Stimulated activated memory B cell treated with anti-CD40 and anti-IgM and Interleukin-4, amounts not matched to agents 10 μg/mL and 1 μg/mL and 100 μg/mL, for 72 hours (primary cell): Measurements from ENCODE around the gene PHKA2.

Source experiments
- ATAC-seq: fragments of 150-1000 bp; cut with Tn5 transposase; 2 replicates; pipeline ENCODE4 v1.10.0; 2021
- H3K27ac Mint-ChIP-seq: one replicate; pipeline ENCODE4 v1.8.0; 2022; ENCODE audit warnings: mild to moderate bottlenecking, mixed read lengths
- H3K27me3 Mint-ChIP-seq: one replicate; pipeline ENCODE4 v1.8.0; 2022; ENCODE audit warnings: mixed read lengths
- H3K36me3 Mint-ChIP-seq: one replicate; pipeline ENCODE4 v1.8.0; 2022; ENCODE audit warnings: mixed read lengths
- H3K4me1 Mint-ChIP-seq: one replicate; pipeline ENCODE4 v1.8.0; 2022; ENCODE audit warnings: mixed read lengths
- H3K4me3 Mint-ChIP-seq: one replicate; pipeline ENCODE4 v1.8.0; 2022; ENCODE audit warnings: mild to moderate bottlenecking, moderate library complexity, mixed read lengths
- H3K9me3 Mint-ChIP-seq: one replicate; pipeline ENCODE4 v1.8.0; 2022; ENCODE audit warnings: mixed read lengths

Gene PHKA2

DNA sequence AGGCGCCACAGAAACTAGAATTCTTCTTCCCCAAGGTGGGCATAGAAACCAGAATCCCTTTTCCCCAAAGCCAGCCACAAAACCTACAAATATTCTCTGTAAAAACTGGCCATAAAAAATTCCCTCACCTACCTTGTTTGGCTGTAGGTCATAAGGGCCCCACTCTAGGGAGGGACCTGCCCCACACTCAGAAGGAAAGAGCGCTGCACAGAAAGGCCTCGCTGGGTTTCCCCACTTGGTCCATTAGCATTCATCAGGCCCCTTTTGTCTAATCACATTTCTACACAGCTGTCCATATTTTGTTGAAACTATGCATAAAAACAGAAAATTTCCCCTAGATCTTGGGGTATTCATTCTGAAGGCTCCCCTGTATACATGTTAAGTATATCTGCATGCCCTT is 54.1 kb downstream of the PHKA2 start:
- H3K27ac Mint-ChIP-seq = peak overlapping the region; percentile 30
- H3K36me3 Mint-ChIP-seq = peaks cover 12% of the 10 kb centered on the region
- no peaks in the 10 kb centered on the region for H3K9me3 Mint-ChIP-seq
- H3K27me3 Mint-ChIP-seq = no peaks in the 10 kb centered on the region
- ATAC-seq = no peak
- H3K4me1 Mint-ChIP-seq = no peaks in the 10 kb centered on the region
- H3K4me3 Mint-ChIP-seq = no peak overlapping the region

DNA sequence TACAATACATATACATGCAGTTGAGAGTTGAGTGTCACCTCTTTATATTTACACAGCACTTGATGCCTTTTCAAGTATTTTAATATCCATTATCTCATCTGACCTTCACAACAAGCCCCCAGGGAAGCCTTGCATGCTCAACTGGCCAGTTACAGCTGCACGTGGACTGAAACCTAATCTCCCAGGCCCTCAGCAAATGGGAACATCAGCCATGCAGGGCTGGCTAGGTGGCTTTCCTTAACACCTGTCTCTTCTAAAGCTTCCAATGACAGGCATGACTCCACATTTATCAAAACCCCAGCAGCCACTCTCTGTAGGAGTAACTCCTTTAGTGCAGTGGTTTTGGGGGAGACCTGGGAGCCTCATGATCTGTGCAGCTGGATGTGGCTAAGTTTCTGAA is 56.4 kb downstream of the PHKA2 start:
- H3K27ac Mint-ChIP-seq = no peak overlapping the region
- H3K9me3 Mint-ChIP-seq = no peaks in the 10 kb centered on the region
- H3K4me3 Mint-ChIP-seq = no peak overlapping the region
- peaks cover 12% of the 10 kb centered on the region for H3K36me3 Mint-ChIP-seq
- no peaks in the 10 kb centered on the region for H3K27me3 Mint-ChIP-seq
- H3K4me1 Mint-ChIP-seq = no peaks in the 10 kb centered on the region
- no peak for ATAC-seq

DNA sequence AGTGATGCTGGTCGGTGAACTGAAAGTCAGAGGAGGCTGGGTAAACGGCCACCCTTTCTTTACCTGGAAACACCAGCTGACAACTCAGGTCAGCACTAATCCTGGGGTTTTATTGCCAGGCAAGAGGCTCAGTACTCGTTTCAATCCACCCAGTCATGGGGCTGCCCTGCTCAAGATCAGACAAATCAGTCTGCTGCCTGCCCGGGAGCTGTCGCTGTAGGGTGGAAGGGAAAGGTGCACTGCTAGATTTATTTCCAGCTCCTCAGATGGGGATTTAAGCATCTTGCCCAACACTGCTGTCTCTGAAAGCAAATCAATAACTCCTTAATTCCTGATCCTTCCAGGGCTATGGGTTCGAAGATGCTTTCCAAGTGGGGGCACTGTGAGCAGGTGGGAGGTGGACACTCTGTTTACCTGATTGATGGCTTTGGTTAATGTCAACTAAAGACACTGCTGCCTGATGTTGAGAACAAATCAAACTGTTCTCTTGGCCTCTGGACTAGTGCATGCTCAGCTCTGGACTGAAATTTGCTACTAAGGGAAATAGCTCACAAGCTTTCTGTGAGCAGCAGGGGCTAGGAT is 59.3 kb downstream of the PHKA2 start:
- no peak for ATAC-seq
- H3K4me3 Mint-ChIP-seq = no peak overlapping the region
- no peaks in the 10 kb centered on the region for H3K4me1 Mint-ChIP-seq
- H3K27ac Mint-ChIP-seq = no peak overlapping the region
- no peaks in the 10 kb centered on the region for H3K27me3 Mint-ChIP-seq
- no peaks in the 10 kb centered on the region for H3K9me3 Mint-ChIP-seq
- H3K36me3 Mint-ChIP-seq = peaks cover 11% of the 10 kb centered on the region

DNA sequence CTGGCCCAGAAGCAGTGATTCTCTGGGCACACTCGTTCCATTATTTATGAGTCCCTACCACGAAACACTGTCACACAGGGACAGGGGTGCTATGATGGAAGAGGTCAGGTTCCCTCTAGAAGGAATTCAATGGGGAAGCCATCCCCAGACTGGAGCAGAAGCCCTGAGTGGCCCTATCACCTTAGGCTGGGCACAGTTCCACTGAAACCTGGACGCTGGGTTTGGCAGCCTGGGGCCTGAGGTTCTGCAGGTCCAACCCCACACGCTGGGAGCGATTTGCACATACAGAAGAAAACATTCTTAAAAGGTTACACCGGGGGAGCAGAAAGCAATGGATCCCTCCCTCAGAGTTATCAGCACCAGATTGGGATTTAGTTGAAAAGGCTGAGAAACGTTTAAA is 63.3 kb downstream of the PHKA2 start:
- ATAC-seq = no peak
- Mint-ChIP-seq H3K36me3 (peaks cover 26% of the 10 kb centered on the region), H3K4me3 (no peak overlapping the region), H3K27me3 (no peaks in the 10 kb centered on the region), H3K9me3 (peaks cover 3% of the 10 kb centered on the region), H3K27ac (no peak overlapping the region), H3K4me1 (no peaks in the 10 kb centered on the region)

DNA sequence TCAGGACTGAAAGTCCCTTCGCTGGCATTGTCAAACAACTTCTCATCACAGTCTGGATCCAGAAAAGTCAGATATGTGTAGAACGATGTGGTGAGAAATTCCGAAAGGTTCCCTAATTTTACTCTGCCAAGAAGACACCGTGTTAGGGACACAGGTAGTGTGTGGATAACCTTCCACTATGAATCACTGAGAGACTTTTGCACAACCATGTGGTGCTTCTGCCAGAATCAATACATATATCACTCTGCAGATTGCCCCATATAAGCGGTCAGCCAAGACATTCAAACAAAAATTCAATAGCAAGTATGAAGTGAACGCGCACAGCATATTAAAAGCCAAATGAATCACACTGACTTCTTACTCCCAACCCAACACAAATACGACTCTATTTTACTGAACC is 63.8 kb downstream of the PHKA2 start:
- Mint-ChIP-seq H3K36me3 (peaks cover 29% of the 10 kb centered on the region), H3K27me3 (no peaks in the 10 kb centered on the region), H3K9me3 (peaks cover 3% of the 10 kb centered on the region), H3K4me1 (no peaks in the 10 kb centered on the region), H3K4me3 (no peak overlapping the region), H3K27ac (no peak overlapping the region)
- ATAC-seq = no peak

DNA sequence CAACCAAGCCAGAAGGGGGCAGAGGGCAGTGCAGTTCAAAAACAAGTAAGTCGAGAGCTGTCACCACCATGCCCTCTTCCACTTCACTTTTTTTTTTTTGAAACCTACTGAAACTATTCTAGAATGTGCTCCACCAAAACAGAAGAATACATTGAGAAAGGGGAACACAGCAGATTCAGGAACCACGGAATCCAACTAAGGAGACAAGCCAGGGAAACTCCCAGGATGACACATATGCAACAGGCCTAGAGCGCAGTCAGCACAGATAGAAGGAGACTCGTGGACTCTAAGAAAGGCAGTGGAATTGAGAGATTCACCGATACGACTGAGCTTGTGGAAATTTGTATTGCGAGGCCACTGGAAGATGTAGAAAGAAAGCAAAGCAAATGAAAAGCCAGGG is 66.1 kb downstream of the PHKA2 start:
- H3K4me1 Mint-ChIP-seq = no peaks in the 10 kb centered on the region
- peaks cover 3% of the 10 kb centered on the region for H3K9me3 Mint-ChIP-seq
- ATAC-seq = no peak
- H3K36me3 Mint-ChIP-seq = peaks cover 35% of the 10 kb centered on the region
- H3K4me3 Mint-ChIP-seq = no peak overlapping the region
- H3K27me3 Mint-ChIP-seq = no peaks in the 10 kb centered on the region
- no peak overlapping the region for H3K27ac Mint-ChIP-seq

DNA sequence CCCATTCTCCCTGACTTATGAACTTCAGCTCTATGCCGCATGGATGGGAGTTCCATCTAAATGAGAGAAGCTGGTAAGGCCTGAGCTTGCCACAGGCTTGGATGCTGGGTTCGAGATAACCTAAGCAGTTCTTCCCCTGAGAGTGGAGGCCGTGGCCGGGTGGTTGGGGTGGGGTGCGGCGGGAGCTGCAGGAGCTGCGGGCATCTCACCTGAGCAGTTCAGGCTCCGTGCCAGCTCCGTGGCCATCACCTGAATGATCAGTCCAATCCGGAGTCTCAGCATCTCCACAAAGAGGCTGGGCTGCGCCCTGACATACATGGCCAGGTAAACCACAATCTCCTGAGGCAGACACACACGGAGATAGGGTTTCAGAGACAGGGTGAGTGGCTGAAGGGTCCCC is 77.6 kb downstream of the PHKA2 start:
- H3K27me3 Mint-ChIP-seq = no peaks in the 10 kb centered on the region
- no peaks in the 10 kb centered on the region for H3K36me3 Mint-ChIP-seq
- H3K4me1 Mint-ChIP-seq = no peaks in the 10 kb centered on the region
- H3K4me3 Mint-ChIP-seq = no peak overlapping the region
- ATAC-seq = no peak
- H3K27ac Mint-ChIP-seq = no peak overlapping the region
- H3K9me3 Mint-ChIP-seq = no peaks in the 10 kb centered on the region

DNA sequence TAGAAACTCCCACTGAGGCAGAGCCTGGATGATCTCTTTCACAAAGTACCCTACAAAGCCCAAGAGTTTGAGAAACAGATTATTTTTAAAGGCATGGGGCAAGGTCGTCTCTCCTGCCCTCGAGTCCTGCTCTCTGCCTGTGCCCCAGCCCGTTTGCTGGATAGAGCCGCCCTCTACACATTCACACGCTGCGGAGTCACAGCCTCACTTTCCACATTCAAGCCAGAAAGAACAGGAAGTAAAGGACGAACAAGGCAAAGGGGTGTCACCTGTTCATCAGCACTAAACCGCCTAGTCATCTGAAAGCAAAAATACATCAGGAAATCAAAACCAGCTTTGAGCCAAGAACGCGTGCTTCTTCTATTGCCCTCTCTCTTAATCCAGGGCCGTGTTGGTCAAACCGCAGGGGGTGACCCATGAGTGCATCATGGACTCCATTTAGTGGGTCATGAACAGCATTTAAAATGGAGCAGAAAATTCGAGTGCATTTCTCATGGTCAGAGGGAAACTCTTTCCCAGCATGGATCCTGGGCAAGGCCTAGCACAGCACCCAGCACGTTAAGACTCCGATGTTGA is 83.4 kb downstream of the PHKA2 start:
- H3K27me3 Mint-ChIP-seq = no peaks in the 10 kb centered on the region
- no peaks in the 10 kb centered on the region for H3K4me1 Mint-ChIP-seq
- no peak for ATAC-seq
- H3K36me3 Mint-ChIP-seq = peaks cover 6% of the 10 kb centered on the region
- no peak overlapping the region for H3K4me3 Mint-ChIP-seq
- H3K9me3 Mint-ChIP-seq = no peaks in the 10 kb centered on the region
- H3K27ac Mint-ChIP-seq = no peak overlapping the region

DNA sequence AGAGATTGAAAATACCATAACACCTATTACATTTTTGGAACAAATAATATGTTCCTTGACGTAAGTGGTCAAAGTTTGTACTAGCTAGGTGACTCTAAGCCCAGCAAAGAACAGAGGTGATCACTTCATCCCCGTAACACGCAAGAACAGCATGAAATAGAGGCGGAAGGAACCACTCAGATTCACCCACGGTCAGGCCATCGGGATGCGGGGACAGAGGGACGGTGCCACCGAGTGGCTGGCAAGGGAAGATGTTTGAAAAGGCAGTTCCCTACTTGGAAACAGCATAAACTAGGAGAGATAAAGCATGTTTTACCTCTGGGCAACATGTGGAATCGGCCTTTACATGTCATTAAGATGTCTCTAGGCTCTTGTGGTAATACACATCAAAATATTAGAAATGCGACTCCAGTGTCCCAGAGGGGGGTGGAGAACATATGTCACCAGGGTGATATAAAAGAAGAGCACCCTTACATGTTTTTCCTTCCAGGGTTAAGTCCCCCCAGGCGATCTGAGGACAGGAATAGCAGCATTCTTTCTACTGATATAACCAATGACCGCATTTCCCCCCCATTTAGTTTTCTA is 84.0 kb downstream of the PHKA2 start:
- no peak for ATAC-seq
- H3K27me3 Mint-ChIP-seq = no peaks in the 10 kb centered on the region
- H3K4me3 Mint-ChIP-seq = no peak overlapping the region
- no peaks in the 10 kb centered on the region for H3K4me1 Mint-ChIP-seq
- H3K9me3 Mint-ChIP-seq = no peaks in the 10 kb centered on the region
- no peak overlapping the region for H3K27ac Mint-ChIP-seq
- peaks cover 6% of the 10 kb centered on the region for H3K36me3 Mint-ChIP-seq

DNA sequence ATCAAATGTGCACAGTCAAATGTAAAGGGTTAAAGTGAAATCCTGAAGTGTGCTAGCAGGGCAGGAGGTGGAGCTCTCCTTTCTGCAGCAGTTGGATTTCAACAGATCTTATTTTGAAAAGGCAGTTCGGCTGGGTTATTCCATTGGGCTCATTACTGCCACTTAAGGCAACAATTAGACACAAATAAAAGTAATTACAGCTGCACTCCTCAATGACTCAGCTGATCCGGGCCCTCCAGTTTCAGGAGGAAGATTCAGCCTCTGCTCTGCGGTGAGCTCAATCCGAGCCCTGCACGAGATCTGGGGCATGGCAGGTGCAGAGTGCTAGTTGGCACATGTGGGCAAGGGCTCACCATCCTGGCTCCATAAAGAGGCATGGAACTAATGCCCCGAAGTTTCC is 85.4 kb downstream of the PHKA2 start:
- H3K4me3 Mint-ChIP-seq = no peak overlapping the region
- no peaks in the 10 kb centered on the region for H3K4me1 Mint-ChIP-seq
- no peaks in the 10 kb centered on the region for H3K9me3 Mint-ChIP-seq
- H3K36me3 Mint-ChIP-seq = peaks cover 6% of the 10 kb centered on the region
- no peak overlapping the region for H3K27ac Mint-ChIP-seq
- no peak for ATAC-seq
- no peaks in the 10 kb centered on the region for H3K27me3 Mint-ChIP-seq

DNA sequence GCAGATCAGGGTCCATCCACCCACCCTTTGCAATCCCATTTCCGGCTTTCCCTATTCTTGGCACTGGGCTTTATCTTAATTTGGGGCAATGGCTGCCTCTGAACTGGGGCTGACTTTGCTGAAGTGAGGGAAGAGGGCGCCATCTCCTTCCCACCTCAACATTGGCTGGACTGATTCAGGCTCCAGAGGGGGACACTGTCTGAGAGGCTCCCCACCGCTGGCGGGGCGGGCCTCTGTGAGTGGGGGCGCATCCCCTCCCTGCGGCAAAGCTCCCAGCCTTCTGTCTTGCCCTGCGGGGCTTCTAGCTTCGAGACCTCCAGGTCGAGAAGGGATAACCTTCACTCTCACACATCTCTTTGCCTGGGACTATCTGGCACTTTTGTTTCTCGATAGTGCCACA is 85.8 kb downstream of the PHKA2 start:
- H3K4me1 Mint-ChIP-seq = no peaks in the 10 kb centered on the region
- no peak overlapping the region for H3K4me3 Mint-ChIP-seq
- ATAC-seq = no peak
- no peak overlapping the region for H3K27ac Mint-ChIP-seq
- H3K36me3 Mint-ChIP-seq = peaks cover 6% of the 10 kb centered on the region
- no peaks in the 10 kb centered on the region for H3K27me3 Mint-ChIP-seq
- no peaks in the 10 kb centered on the region for H3K9me3 Mint-ChIP-seq

DNA sequence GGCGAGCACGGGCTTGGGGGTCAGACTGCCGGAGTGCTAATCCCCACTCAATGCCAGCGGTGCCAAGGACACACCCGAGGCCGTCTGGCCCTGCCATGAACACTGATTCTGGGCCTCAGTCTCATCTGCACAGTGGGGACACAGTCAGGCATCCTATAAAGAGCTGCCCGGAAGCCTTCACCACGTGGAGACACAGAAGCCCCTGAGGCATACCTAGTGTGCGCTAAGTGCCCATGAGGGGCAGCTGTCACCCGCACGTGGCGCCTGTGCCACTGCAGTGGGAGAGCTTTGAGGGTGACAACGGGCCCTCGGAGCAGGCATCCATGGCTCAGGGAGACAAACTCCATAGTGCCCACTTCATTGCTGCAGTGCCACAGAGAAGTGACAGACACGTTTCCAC is 86.3 kb downstream of the PHKA2 start:
- H3K36me3 Mint-ChIP-seq = peaks cover 6% of the 10 kb centered on the region
- no peaks in the 10 kb centered on the region for H3K4me1 Mint-ChIP-seq
- H3K27me3 Mint-ChIP-seq = no peaks in the 10 kb centered on the region
- ATAC-seq = no peak
- no peaks in the 10 kb centered on the region for H3K9me3 Mint-ChIP-seq
- H3K4me3 Mint-ChIP-seq = no peak overlapping the region
- H3K27ac Mint-ChIP-seq = no peak overlapping the region

DNA sequence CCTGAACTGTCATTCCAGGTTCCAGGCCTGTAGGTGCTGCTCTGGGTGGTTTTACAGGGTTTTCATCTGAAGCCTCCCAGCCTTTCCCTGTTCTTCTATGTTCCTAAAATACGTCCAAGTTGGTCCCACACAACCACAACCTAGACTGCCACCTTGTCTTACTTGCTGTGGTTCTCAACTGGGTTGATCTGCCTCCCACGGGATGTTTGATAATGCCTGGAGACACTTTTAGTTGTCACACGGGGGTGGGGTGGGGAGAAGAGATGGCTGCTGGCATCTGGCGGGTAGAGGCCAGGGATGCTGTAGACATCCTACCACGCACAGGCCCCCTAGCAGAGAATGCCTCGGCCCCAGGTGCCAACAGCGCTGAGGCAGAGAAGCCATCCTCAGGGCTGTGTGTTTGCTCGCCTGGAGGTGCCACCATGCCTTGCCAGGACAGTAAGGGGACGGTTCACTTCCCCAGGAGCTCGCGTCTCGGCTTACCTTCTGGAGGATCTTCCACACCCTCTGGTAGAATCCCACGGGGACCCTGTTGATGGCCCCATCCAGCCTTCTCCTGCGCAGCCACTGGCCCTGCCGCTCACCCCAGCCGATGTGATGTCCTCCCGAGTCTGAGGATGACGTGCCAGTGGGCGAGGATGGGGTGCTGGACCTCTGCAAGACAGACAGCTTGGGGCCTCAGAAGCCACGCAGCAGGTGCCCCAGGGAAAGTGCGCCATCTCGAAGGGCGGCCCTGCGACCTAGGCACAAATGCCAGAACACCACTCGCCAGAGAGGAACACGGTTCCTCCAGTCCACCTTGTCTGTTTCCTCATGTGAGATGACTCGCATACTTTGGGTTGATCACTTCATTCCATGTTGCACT is 87.0 kb downstream of the PHKA2 start:
- H3K9me3 Mint-ChIP-seq = no peaks in the 10 kb centered on the region
- H3K4me1 Mint-ChIP-seq = no peaks in the 10 kb centered on the region
- peaks cover 6% of the 10 kb centered on the region for H3K36me3 Mint-ChIP-seq
- H3K27ac Mint-ChIP-seq = no peak overlapping the region
- no peak for ATAC-seq
- no peak overlapping the region for H3K4me3 Mint-ChIP-seq
- no peaks in the 10 kb centered on the region for H3K27me3 Mint-ChIP-seq

DNA sequence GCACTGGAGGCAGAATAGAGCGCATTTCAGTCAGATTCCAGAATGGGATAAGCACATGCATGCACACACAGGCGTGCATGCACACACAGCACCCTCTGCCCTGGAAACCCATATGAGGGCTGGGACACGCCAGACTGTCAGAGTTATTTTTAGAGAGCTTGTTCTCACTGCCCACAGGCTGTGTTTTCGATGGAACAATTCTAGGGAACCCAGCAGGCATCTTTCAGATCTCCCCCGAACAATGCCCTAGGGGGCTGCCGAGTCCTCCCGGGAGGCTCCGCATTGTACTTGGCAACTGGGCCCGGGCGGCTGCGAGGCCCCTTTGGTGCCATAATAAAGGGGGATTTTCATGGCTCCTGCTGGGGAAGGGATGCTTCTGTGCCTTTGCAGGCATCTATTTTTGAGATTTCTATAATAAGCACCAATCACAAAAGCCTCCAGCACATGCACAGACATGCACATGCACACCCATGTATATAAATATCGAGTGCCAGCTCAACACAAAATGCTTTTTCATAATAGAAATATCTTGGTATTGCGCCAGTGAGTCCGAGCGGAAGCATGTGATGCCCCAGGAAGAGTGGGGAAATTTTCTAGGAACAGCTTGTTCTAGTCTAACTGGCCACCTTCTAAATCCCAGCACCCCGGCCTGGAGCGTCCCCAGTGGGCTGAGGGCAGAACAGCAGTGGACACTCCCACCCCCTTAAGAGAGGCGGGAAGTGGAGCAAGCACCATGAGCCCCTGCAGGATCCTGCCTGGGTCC is 88.5 kb downstream of the PHKA2 start:
- no peak overlapping the region for H3K27ac Mint-ChIP-seq
- no peaks in the 10 kb centered on the region for H3K9me3 Mint-ChIP-seq
- no peak for ATAC-seq
- no peaks in the 10 kb centered on the region for H3K27me3 Mint-ChIP-seq
- no peaks in the 10 kb centered on the region for H3K4me1 Mint-ChIP-seq
- H3K4me3 Mint-ChIP-seq = no peak overlapping the region
- H3K36me3 Mint-ChIP-seq = peaks cover 6% of the 10 kb centered on the region

DNA sequence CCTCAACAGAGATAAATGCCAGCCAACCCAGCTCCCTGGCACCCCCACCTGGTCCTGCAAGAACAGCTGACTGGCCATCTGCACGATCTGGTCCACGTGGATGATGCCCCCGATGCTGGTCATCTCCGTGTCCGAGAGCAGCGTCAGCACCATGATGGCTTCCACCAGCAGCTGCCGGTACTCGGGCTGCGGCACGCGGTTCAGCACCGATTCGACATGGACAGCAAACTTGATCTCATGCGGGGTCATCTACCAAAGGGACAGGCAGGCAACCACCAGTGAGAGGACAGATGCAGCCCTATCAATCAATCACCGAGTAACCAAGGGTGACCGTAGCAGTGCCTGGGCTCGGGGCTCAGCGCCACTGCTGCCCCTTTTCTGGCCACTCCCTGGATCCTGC is 89.8 kb downstream of the PHKA2 start:
- H3K9me3 Mint-ChIP-seq = no peaks in the 10 kb centered on the region
- no peaks in the 10 kb centered on the region for H3K27me3 Mint-ChIP-seq
- no peak overlapping the region for H3K4me3 Mint-ChIP-seq
- ATAC-seq = no peak
- no peaks in the 10 kb centered on the region for H3K4me1 Mint-ChIP-seq
- H3K36me3 Mint-ChIP-seq = peaks cover 6% of the 10 kb centered on the region
- no peak overlapping the region for H3K27ac Mint-ChIP-seq
